ENCODE data around the gene BCAS4.

- TF ChIP-seq, protein P1, sequence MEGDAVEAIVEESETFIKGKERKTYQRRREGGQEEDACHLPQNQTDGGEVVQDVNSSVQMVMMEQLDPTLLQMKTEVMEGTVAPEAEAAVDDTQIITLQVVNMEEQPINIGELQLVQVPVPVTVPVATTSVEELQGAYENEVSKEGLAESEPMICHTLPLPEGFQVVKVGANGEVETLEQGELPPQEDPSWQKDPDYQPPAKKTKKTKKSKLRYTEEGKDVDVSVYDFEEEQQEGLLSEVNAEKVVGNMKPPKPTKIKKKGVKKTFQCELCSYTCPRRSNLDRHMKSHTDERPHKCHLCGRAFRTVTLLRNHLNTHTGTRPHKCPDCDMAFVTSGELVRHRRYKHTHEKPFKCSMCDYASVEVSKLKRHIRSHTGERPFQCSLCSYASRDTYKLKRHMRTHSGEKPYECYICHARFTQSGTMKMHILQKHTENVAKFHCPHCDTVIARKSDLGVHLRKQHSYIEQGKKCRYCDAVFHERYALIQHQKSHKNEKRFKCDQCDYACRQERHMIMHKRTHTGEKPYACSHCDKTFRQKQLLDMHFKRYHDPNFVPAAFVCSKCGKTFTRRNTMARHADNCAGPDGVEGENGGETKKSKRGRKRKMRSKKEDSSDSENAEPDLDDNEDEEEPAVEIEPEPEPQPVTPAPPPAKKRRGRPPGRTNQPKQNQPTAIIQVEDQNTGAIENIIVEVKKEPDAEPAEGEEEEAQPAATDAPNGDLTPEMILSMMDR (IDR thresholded peaks at IDR 0.05): no peak
- TF ChIP-seq EP300 (IDR thresholded peaks at IDR 0.05): no peak
These were observed 54.2 kb downstream of the BCAS4 start for GRCh38 chr20:50848846-50849673.

Data from tibial nerve (tissue), 4 donors.